Fibroblast of skin of right quadriceps (primary cell): Measurements from ENCODE around the gene BORCS5.
A peak's percentile ranks its signal among the peaks of the same experiment; 100 is the strongest.
"Not testable (repeated sequence)": the region's sequence is repeated elsewhere in the genome, so short reads cannot be mapped to it uniquely, and the experiment has no call there.

Experiments used
- DNase-seq: peaks from one replicate; pipeline ENCODE4 v3.0.0-alpha.2; 2013

BORCS5 gene

GRCh38 chr12:12356896-12357718 lies at the start of gene BORCS5:
BORCS5 (plus strand) TSS chr12:12357078; CDS start chr12:12357452, 374 bp downstream.
- peak; percentile 90 for DNase-seq

- DNase-seq, result not testable (repeated sequence)
These were observed 46.2 kb upstream of the BORCS5 start for GRCh38 chr12:12310695-12311094.

- DNase-seq, result no peak
These were observed 41.0 kb upstream of the BORCS5 start for GRCh38 chr12:12315838-12316237.

- DNase-seq, result peak; percentile 37
These were observed 37.3 kb upstream of the BORCS5 start for GRCh38 chr12:12319451-12320183.

GRCh38 chr12:12323118-12323517 lies 33.8 kb upstream of the BORCS5 start:
- DNase-seq, result no peak

GRCh38 chr12:12323591-12323990 lies 33.3 kb upstream of the BORCS5 start:
- peak; percentile 88 for DNase-seq

GRCh38 chr12:12326262-12326661 lies 30.6 kb upstream of the BORCS5 start:
- no peak for DNase-seq

GRCh38 chr12:12327802-12328201 lies 29.1 kb upstream of the BORCS5 start:
- DNase-seq, result peak; percentile 63

GRCh38 chr12:12331244-12331771 lies 25.6 kb upstream of the BORCS5 start:
- DNase-seq, result peak; percentile 42

GRCh38 chr12:12331896-12332295 lies 25.0 kb upstream of the BORCS5 start:
- no peak for DNase-seq

GRCh38 chr12:12333407-12334366 lies 23.2 kb upstream of the BORCS5 start:
- DNase-seq, result no peak

- DNase-seq, result peak; percentile 47
These were observed 22.4 kb upstream of the BORCS5 start for GRCh38 chr12:12334367-12335040.

- no peak for DNase-seq
These were observed 20.8 kb upstream of the BORCS5 start for GRCh38 chr12:12336049-12336411.

- DNase-seq, result no peak
These were observed 20.4 kb upstream of the BORCS5 start for GRCh38 chr12:12336511-12336910.

- no peak for DNase-seq
These were observed 18.2 kb upstream of the BORCS5 start for GRCh38 chr12:12338527-12339168.

- no peak for DNase-seq
These were observed 6.9 kb upstream of the BORCS5 start, which contains the start of gene MANSC1 for GRCh38 chr12:12349711-12350665. MANSC1 (minus strand) TSS chr12:12350242; CDS start chr12:12343314, 6,928 bp downstream.

GRCh38 chr12:12350868-12351463 lies 5.9 kb upstream of the BORCS5 start:
- DNase-seq, result no peak

- not testable (repeated sequence) for DNase-seq
These were observed 5.3 kb upstream of the BORCS5 start for GRCh38 chr12:12351468-12352185.

- DNase-seq, result no peak
These were observed 3.6 kb upstream of the BORCS5 start for GRCh38 chr12:12353276-12353675.
